CD8-positive, alpha-beta memory T cell (primary cell): ENCODE data around the gene TMEM37. TPM values are rescaled to one million over a fixed set of nuclear protein-coding genes. Genes with fewer than 3 reads are reported as not detected.

Experiments used
- CTCF ChIA-PET: fragments of 350-600 bp; sonication (Branson Sonifier 250); formaldehyde crosslinking; loops from one replicate; lab custom pipeline; 2021; ENCODE audit warnings: antibody characterized with exemption; lab: Charles Lee
- POLR2A ChIA-PET: fragments of 350-600 bp; sonication (Branson Sonifier 250); formaldehyde crosslinking; loops from one replicate; lab custom pipeline; 2021; ENCODE audit warnings: antibody characterized with exemption; lab: Charles Lee
- DNase-seq, 5 donors: peaks; one replicate each; pipeline versions ENCODE4 v3.0.0 to v3.0.0-alpha.2; 2020 to 2022; ENCODE audit warnings: mixed read lengths in 1 of 5
- H3K27ac ChIP-seq: one replicate; pipeline ENCODE4 v1.7.0; 2013; ENCODE audit warnings: low read depth, mild to moderate bottlenecking, low read length, moderate library complexity
- H3K27me3 ChIP-seq: 2 replicates; pipeline ENCODE4 v1.7.0; 2013; ENCODE audit warnings: low read length, mild to moderate bottlenecking; ENCODE audit not compliant: insufficient read depth, poor library complexity, severe bottlenecking
- H3K36me3 ChIP-seq: 2 replicates; pipeline ENCODE4 v1.7.0; 2013; ENCODE audit warnings: mild to moderate bottlenecking, low read length, moderate library complexity; ENCODE audit not compliant: insufficient read depth
- H3K4me1 ChIP-seq: 2 replicates; pipeline ENCODE4 v1.7.0; 2013; ENCODE audit warnings: mild to moderate bottlenecking, low read length, moderate library complexity; ENCODE audit not compliant: insufficient read depth
- H3K4me3 ChIP-seq: 2 replicates; pipeline ENCODE4 v1.7.0; 2013; ENCODE audit warnings: mild to moderate bottlenecking, low read length
- H3K9me3 ChIP-seq: 2 replicates; pipeline ENCODE4 v1.7.0; 2013; ENCODE audit warnings: mild to moderate bottlenecking, low read length
- H3K27ac Mint-ChIP-seq, 8 donors: one replicate each; pipeline ENCODE4 v1.8.0; 2020 to 2021; ENCODE audit warnings: mixed read lengths in 8 of 8, mild to moderate bottlenecking in 6 of 8, inconsistent platforms in 3 of 8, moderate library complexity in 3 of 8
- H3K27me3 Mint-ChIP-seq, 2 donors: one replicate each; pipeline ENCODE4 v1.8.0; 2020 to 2021; ENCODE audit warnings: mixed read lengths in 2 of 2, mild to moderate bottlenecking in 1 of 2, moderate library complexity in 1 of 2
- H3K36me3 Mint-ChIP-seq, 3 donors: one replicate each; pipeline ENCODE4 v1.8.0; 2020 to 2021; ENCODE audit warnings: mixed read lengths in 3 of 3, inconsistent platforms in 1 of 3, mild to moderate bottlenecking in 1 of 3
- H3K4me1 Mint-ChIP-seq, 3 donors: one replicate each; pipeline ENCODE4 v1.8.0; 2020 to 2021; ENCODE audit warnings: mixed read lengths in 3 of 3, inconsistent platforms in 1 of 3, mild to moderate bottlenecking in 1 of 3
- H3K4me3 Mint-ChIP-seq, 7 donors: one replicate each; pipeline ENCODE4 v1.8.0; 2020 to 2021; ENCODE audit warnings: mixed read lengths in 7 of 7, mild to moderate bottlenecking in 6 of 7, moderate library complexity in 4 of 7, inconsistent platforms in 2 of 7
- H3K9me3 Mint-ChIP-seq, 5 donors: one replicate each; pipeline ENCODE4 v1.8.0; 2020 to 2022; ENCODE audit warnings: mixed read lengths in 5 of 5, mild to moderate bottlenecking in 3 of 5, moderate library complexity in 2 of 5, inconsistent platforms in 1 of 5
- polyA plus RNA-seq: library from polyadenylated mRNA; unstranded; fragments of 300-500 nt; fragmentation: Illumina TruSeq; gene quantifications from one replicate; pipeline ENCODE4 v1.2.3, GENCODE V29; 2021
- total RNA-seq, 2 experiments: library from RNA; stranded (reverse); gene quantifications; one replicate each; pipeline ENCODE4 v1.2.3, GENCODE V29; 2021

The TMEM37 gene
- total and polyA plus RNA-seq, 3 experiments from 2014 or later = not detected

DNA sequence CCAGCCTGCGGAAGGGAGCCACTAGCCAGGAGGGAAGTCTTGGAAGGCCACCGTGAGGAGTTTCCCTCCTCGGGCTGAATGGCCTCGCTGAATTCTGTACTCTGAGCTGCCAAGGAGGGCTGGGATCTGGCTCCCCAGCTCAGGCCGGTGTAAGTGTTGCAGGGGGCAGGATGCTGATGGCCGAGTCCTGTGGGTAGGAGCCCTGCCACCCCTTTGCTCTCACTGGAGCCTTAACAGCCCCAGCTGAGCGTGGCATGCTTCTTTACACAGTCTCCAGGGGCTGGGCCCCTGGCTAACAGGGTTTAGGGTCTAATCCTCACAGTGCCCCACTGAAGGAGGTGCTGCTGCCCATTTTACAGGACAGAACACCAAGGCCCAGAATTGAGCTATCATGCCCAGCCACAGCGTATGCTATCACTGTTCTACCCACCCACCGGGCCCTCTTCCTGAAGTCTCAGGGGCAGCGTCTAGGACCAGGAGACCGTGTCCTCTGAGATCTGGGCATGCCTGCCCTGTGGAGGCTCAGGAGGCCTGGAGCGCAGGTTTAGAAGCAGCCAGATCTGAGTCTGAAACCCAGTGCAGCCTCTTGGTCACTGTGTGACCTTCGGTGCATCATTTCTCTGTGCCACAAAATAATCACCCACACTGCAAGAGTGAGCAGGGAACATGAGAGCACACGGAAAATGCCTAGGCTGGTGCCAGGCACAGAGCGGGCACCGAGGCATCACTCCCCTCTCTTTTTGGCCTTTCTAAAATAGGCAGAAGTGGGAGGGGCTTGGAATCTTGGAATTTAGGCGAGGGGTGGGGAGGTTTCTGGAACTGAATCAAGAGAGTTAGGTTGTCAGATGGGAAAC is 42.9 kb downstream of the TMEM37 start:
- Mint-ChIP-seq H3K27ac (no peak overlapping the region), H3K4me1 (no peaks in the 10 kb centered on the region), H3K9me3 (no peaks in the 10 kb centered on the region), H3K4me3 (no peak overlapping the region), H3K36me3 (no peaks in the 10 kb centered on the region), H3K27me3 (peaks cover 7 to 20% of the 10 kb centered on the region in 2 donors)
- H3K4me3 ChIP-seq = no peak overlapping the region
- CTCF ChIA-PET = no interaction called here
- no peaks in the 10 kb centered on the region for H3K27me3 ChIP-seq
- H3K36me3 ChIP-seq = no peaks in the 10 kb centered on the region
- DNase-seq = no peak
- no peaks in the 10 kb centered on the region for H3K4me1 ChIP-seq
- H3K9me3 ChIP-seq = no peaks in the 10 kb centered on the region
- POLR2A ChIA-PET = no interaction called here
- no peak overlapping the region for H3K27ac ChIP-seq

DNA sequence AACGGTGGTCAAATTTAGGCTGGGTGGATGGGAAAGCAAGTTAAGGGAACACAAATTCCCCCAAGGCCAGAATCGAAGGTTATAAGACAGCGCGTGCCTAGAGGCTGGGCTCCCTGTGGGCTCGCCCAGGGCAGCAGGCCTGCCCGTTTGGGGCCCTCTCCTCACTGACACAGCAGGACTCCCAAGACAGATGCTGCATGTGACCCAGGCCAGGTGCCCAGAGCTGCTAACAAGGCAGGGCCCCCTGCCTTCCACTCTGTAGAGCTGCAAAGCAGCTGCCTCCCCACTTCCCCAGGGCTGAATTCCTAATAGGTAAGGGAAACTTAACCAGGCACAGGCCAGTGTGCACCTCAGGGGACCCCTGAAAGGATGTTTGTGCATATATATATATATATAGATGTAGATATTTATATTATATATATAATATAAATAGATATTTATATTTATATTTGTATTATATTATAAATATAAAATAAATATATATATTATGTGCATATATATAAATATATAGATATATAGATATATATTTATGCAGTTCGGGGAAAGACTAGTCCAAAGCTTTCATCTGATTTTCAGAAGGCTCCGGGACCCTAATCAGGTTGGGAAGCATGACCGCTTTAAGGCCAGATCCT is 43.7 kb downstream of the TMEM37 start:
- H3K9me3 ChIP-seq = no peaks in the 10 kb centered on the region
- no peaks in the 10 kb centered on the region for H3K4me1 ChIP-seq
- POLR2A ChIA-PET = no interaction called here
- H3K4me3 ChIP-seq = no peak overlapping the region
- Mint-ChIP-seq H3K36me3 (no peaks in the 10 kb centered on the region), H3K4me3 (no peak overlapping the region), H3K27ac (no peak overlapping the region), H3K4me1 (no peaks in the 10 kb centered on the region), H3K27me3 (peaks cover 11 to 20% of the 10 kb centered on the region in 2 donors), H3K9me3 (no peaks in the 10 kb centered on the region)
- H3K27me3 ChIP-seq = no peaks in the 10 kb centered on the region
- H3K27ac ChIP-seq = no peak overlapping the region
- CTCF ChIA-PET = interaction anchor here (2.2 kb wide), 1 partner anchor 593 kb away, joined by 8 read pairs; no protein-coding TSS in a partner anchor
- DNase-seq = no peak
- no peaks in the 10 kb centered on the region for H3K36me3 ChIP-seq

DNA sequence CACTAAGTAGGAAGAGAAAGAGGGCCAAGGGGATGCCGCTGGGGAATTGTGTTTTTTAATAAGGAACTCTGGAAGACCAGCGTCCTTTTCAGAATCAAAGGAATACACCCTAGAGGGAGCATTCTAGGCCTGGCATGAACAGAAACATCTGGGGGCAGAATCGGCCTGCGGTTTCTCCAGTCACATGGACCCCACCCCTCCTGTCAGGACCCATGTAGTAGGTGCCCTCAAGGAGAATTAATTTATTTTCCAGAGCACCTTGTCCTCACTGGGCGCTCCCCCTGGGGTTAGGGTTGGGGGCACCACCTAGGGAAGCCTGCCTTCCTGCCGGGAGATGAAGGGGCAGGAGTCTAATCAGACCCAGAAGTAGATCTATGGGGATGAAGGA is 44.2 kb downstream of the TMEM37 start:
- no peak overlapping the region for H3K4me3 ChIP-seq
- no peaks in the 10 kb centered on the region for H3K4me1 ChIP-seq
- Mint-ChIP-seq H3K27me3 (peaks cover 13 to 20% of the 10 kb centered on the region in 2 donors), H3K36me3 (no peaks in the 10 kb centered on the region), H3K27ac (no peak overlapping the region), H3K9me3 (no peaks in the 10 kb centered on the region), H3K4me3 (no peak overlapping the region), H3K4me1 (no peaks in the 10 kb centered on the region)
- no peak for DNase-seq
- no peak overlapping the region for H3K27ac ChIP-seq
- H3K9me3 ChIP-seq = no peaks in the 10 kb centered on the region
- H3K36me3 ChIP-seq = no peaks in the 10 kb centered on the region
- no peaks in the 10 kb centered on the region for H3K27me3 ChIP-seq
- ChIA-PET POLR2A (no interaction called here), CTCF (interaction anchor here (2.2 kb wide), 1 partner anchor 594 kb away, joined by 8 read pairs; no protein-coding TSS in a partner anchor)

DNA sequence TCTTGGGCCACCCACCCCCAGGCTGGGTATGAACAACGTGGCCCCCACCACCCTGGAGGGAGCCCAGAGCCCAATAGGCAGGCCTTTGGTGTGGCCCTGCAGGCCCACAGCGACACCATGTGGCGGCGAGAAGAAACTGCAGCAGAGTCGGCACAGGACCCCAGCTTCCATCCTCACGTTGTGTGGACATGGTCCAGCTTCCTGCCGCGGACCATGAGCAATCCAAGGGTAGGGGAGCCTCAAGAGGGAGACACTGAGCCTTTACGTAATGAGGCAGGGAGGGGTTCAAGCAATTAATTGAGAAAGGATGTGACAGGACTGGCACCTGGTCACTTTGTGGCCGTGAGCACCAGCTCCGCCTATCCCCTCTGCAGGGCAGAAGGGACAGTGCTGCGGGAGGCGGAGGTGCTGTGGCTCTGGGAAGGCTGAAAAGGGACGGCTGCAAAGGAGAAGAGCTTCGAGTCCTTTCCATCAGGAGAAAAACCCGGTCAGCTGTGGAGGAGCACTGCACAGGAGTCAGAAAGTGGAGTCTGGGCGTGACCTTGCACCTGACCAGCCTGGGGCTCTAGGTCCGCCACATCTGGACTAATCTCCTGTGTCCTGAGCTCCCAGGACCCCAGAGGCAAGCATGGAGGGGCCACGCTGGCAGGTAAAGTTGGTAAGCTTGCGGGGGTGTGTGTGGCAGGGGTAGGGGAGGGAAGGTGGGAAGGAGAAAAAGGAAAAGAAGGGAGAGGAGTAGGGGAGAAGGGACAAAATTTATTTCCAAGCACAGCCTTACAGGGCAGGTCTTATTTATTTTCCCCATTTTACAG is 44.9 kb downstream of the TMEM37 start:
- CTCF ChIA-PET = interaction anchor here (1.0 to 2.2 kb wide), 2 partner anchors 594 to 1430 kb away, joined by 3 to 8 read pairs; no protein-coding TSS in a partner anchor
- Histone ChIP-seq H3K27me3 (no peaks in the 10 kb centered on the region), H3K36me3 (no peaks in the 10 kb centered on the region), H3K27ac (no peak overlapping the region), H3K9me3 (no peaks in the 10 kb centered on the region), H3K4me1 (no peaks in the 10 kb centered on the region), H3K4me3 (no peak overlapping the region)
- Mint-ChIP-seq H3K36me3 (no peaks in the 10 kb centered on the region), H3K27me3 (peaks cover 16 to 20% of the 10 kb centered on the region in 2 donors), H3K9me3 (no peaks in the 10 kb centered on the region), H3K27ac (no peak overlapping the region), H3K4me1 (no peaks in the 10 kb centered on the region), H3K4me3 (no peak overlapping the region)
- DNase-seq = peak in 4 of 5 donors; percentile 4 to 11 (median 10)
- POLR2A ChIA-PET = no interaction called here

DNA sequence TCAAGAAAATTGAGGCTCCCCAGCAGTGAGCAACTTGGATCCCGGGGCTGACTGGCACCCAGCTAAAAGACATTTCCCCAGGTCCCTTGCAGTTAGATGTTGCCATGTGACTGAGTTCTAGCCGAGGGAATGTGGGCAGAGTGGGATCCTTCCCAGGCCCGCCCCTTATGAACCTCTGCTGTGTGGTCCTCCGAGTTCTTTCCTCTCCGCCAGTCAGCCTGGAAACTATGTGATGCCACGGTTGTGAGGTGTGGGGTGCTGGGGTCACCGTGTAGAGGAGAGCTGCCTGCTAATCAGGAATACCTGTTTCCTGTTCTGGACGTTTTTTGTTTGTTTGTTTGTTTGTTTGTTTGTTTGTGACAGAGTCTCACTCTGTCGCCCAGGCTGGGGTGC is 45.5 kb downstream of the TMEM37 start:
- H3K9me3 Mint-ChIP-seq = no peaks in the 10 kb centered on the region
- no peaks in the 10 kb centered on the region for H3K9me3 ChIP-seq
- peaks cover 16 to 20% of the 10 kb centered on the region in 2 donors for H3K27me3 Mint-ChIP-seq
- H3K27me3 ChIP-seq = no peaks in the 10 kb centered on the region
- CTCF ChIA-PET = interaction anchor here (1.0 to 2.2 kb wide), 2 partner anchors 595 to 1431 kb away, joined by 3 to 8 read pairs; no protein-coding TSS in a partner anchor
- no peak overlapping the region for H3K4me3 ChIP-seq
- no peaks in the 10 kb centered on the region for H3K4me1 ChIP-seq
- POLR2A ChIA-PET = no interaction called here
- H3K4me3 Mint-ChIP-seq = no peak overlapping the region
- no peaks in the 10 kb centered on the region for H3K4me1 Mint-ChIP-seq
- H3K27ac ChIP-seq = no peak overlapping the region
- no peak overlapping the region for H3K27ac Mint-ChIP-seq
- DNase-seq = no peak
- H3K36me3 Mint-ChIP-seq = no peaks in the 10 kb centered on the region
- no peaks in the 10 kb centered on the region for H3K36me3 ChIP-seq

DNA sequence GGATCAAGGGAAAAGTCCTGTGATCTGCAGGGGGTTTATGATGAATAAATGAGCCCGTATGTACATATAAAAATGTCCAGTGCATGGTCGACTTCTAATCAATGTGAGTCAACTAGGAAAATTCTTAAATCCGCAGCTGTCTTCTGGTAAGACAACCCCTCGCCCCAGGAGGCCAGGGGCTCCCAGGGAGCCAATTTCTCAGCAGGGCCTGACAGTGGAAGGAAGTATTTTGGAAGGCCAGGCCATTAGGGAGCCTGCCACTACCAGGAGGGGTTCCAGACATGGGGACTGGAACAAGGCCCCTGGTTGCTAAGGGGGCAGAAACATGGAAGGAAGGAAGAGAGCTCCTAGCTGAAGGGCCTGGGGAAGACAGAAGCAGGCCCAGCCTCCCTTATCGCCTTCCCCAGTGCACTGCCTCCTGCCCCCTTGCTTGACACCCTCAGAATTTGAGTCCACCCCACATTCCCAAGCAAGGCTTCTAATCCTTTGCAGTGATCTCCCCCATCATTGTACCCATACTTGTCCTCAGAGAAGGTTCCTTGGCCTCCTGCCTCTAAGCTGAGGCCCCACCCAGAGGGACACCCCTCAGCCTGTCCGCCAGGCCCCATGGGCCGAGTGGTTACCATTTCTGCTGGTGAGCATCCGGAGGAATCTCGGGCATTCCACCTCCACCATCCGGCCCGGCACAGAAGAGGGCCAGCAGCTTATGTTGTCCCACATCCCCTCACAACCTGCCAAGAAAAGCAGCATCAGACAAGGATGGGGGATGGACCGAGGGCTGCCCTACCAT is 46.7 kb downstream of the TMEM37 start:
- Mint-ChIP-seq H3K27ac (peak overlapping the region in 2 of 8 donors; percentile 34 to 85), H3K4me1 (no peaks in the 10 kb centered on the region), H3K27me3 (peaks cover 17 to 20% of the 10 kb centered on the region in 2 donors), H3K36me3 (no peaks in the 10 kb centered on the region), H3K4me3 (no peak overlapping the region), H3K9me3 (no peaks in the 10 kb centered on the region)
- Histone ChIP-seq H3K4me3 (no peak overlapping the region), H3K36me3 (no peaks in the 10 kb centered on the region), H3K4me1 (no peaks in the 10 kb centered on the region), H3K27me3 (no peaks in the 10 kb centered on the region), H3K27ac (no peak overlapping the region), H3K9me3 (no peaks in the 10 kb centered on the region)
- CTCF ChIA-PET = no interaction called here
- POLR2A ChIA-PET = no interaction called here
- no peak for DNase-seq

DNA sequence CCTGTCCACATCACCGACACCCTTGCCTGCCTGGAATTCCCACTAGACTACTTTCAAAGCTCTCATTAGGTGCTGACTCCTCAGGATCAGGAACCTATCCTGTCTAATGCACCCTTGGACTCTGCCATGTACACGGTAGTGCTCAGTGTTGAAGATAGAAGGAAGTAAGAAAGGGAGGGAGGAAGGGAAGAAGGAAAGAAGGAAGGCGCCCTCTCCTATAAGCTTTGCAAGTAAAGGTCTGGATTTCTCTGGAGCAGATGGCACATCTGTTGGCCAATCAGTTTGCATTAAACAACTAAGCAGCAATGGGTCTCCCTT is 47.3 kb downstream of the TMEM37 start:
- Histone ChIP-seq H3K27me3 (no peaks in the 10 kb centered on the region), H3K9me3 (no peaks in the 10 kb centered on the region), H3K27ac (no peak overlapping the region), H3K4me3 (no peak overlapping the region), H3K4me1 (no peaks in the 10 kb centered on the region), H3K36me3 (no peaks in the 10 kb centered on the region)
- POLR2A ChIA-PET = no interaction called here
- Mint-ChIP-seq H3K27ac (no peak overlapping the region), H3K4me3 (no peak overlapping the region), H3K36me3 (no peaks in the 10 kb centered on the region), H3K27me3 (peaks cover 20 to 21% of the 10 kb centered on the region in 2 donors), H3K9me3 (no peaks in the 10 kb centered on the region), H3K4me1 (no peaks in the 10 kb centered on the region)
- DNase-seq = no peak
- CTCF ChIA-PET = interaction anchor here (1.0 to 1.4 kb wide), 2 partner anchors 8 to 9 kb away, joined by 3 read pairs; no protein-coding TSS in a partner anchor
